Medulla oblongata (tissue), 1 donor: ENCODE measurements around the gene R3HDM4.
A peak's percentile ranks its signal among the peaks of the same experiment; 100 is the strongest.

ENCODE experiments used
- DNase-seq: peaks from one replicate; pipeline ENCODE4 v3.0.0-alpha.2; 2015; ENCODE audit errors: extremely low spot score

R3HDM4 gene

GRCh38 chr19:875265-875879 lies 37.6 kb downstream of the R3HDM4 start:
- DNase-seq: no peak

GRCh38 chr19:873561-874041 lies 39.4 kb downstream of the R3HDM4 start:
- no peak for DNase-seq

DNA sequence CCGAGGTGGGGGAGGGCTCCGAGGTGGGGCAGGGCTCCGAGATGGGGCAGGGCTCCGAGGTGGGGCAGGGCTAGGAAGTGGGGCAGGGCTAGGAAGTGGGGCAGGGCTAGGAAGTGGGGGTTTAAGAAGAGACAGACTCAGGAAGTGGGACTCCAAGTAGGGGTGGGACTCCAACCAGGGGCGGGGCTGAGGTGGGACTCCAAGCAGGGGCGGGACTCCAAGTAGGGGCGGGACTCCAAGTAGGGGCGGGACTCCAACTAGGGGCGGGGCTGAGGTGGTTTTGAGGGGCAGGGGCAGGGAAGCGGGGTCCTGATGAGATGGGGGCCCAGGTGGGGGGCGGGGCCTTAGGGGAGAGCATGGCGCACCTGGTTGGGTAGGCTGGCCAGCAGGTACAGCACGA lies 39.9 kb downstream of the R3HDM4 start:
- no peak for DNase-seq

DNA sequence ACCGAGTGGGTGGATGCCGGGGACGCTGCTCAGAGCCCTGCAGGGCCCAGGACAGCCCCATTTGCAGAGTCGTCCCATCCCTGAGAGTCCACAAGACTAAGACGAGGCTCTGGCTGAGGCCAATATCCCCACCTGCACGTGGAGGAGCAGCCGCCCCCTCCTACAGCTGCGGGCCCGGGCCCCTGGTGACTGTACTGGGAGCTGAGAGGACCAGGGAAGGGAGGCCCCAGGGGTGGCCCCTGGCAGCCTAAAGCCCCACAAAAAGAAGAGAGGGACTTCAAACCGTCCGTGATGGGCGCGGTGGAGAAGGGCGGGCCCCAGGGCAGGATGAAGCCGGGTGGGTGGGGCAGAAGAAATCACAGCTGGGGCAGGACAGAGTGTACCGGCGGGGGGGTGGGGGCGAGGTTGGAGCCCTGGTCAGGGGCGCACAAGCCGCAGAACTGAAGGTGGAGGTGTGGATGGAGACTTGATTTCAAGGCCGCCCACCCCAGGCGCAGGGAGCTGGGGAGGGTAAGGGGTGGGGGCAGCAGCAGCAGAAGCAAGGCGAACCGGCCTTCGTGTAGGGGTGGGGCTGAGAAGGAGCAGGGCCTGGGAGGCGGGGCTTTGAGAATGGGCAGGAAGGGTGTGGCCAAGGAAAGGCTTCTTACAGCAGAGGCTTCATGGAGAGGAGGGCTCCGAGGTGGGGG lies 40.6 kb downstream of the R3HDM4 start:
- DNase-seq: no peak

DNA sequence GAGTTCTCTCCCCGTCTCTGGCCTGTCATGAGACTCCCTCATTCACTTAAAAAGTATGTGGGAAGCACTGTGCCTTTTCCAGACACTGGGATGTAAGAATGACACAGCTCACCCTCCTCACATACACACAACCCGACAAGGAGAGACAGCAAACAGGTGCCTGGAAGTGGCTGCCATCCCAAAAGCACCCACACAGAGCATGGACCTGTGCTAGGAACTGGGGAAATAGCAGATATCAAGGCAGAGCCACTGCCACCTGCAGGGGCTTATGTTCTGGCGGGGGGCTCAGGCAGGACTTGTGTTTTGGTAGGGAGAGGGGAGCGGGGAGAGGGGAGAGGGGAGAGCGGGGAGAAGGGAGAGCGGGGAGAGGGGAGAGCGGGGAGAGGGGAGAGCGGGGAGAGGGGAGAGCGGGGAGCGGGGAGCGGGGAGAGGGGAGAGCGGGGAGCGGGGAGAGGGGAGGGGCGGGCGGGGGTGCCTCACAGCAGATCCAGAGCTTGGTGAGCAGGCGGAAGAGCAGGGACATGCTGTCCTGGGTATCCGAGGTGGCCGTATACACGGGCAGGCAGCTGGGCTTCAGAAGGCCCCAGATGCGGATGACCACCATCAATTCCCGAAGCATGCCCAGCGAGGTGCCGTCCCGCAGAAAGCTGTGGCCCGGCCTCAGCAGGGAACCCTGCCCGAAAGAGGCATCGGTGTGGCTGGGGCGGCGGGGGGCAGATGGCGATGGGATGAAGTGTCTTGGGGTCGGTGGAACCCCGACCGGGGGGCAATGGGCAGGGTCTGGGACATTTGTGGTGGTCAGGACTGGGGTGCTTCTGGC lies 41.4 kb downstream of the R3HDM4 start:
- no peak for DNase-seq

GRCh38 chr19:870963-871401 lies 42.0 kb downstream of the R3HDM4 start:
- DNase-seq: no peak

- DNase-seq: no peak
These were observed 42.7 kb downstream of the R3HDM4 start for GRCh38 chr19:870314-870713.

DNA sequence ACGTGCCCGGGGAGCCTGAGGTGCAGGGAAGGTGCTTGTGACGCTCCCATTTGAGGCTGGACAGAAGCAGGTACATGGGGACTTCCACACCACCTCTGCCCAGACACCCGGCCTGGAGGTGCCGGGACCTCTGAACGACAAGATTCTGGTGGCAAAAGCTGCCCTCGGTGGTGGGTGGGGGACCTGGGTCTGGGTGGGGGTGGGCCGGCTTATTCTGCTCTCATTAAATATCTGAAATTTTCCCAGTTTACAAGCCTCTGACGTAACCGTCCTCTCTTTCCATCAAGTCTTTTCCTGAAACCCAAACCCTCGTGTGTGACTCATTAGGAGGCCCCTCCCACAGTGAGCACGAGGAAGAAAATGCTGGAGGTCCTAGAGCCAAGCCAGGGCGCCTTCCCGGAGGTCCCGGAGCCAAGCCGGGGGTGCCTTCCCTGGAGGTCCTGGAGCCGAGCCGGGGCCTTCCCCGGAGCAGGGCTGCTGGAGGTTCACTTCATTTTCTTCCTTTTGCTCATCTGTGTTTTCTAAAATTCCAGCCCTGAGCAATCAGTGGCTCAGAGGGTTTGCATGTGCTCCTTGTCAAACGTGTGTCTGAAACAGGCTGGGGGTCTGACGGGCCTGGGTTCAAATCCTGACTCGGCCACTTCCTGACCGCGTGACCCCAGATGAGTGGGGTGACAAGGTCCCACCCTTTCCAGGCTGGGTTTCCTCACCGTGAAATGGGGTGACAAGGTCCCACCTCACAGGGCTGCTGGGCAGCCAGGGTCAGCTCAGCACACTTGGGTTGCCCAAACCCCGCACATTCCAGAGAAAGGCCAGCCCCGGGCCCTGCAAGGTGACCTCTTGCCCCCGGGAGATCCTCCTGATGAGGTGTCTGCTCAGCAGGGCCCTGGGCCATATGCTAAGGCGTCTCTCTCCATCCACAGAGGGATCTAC lies 43.5 kb downstream of the R3HDM4 start:
- DNase-seq: no peak

DNA sequence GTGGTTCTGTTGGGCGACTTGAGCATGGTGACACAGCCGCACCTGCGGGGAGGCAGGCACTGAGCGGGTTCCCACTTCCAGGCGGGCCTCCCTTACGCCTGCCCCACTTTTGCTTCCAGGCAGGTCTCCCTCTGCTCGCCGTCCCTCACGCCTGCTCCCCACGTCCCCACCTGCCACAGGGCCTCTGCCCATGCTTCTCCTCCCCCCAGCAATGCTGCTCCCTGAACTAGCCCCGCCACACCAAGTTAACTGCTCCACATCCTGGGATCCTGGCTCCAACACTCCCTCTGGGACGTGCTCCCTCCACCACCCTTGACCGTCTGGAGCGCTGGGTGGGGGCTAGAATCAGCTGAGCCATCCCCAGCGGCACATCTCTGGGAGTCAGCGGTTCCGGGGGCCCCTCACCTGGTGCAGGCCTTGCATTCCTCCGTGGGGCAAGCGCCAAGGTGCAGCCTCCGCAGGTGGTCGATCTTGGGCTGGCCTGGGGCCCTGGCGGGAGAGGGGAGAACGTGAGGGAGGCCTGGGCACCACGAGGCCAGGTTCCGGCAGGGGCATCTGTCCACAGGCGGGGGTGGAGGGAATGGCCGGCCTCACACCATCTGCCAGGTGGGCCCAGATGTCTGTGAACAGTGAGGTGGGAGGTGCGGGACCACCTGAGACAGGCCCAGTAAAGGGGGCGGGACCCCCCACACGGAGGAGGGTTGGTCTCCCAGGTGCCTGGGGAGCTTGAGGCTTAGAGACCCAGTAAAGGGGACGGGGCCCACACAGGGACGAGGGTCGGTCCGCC lies 44.4 kb downstream of the R3HDM4 start:
- DNase-seq: no peak

GRCh38 chr19:867855-868457 lies 45.1 kb downstream of the R3HDM4 start:
- no peak for DNase-seq

GRCh38 chr19:867301-867793 lies 45.7 kb downstream of the R3HDM4 start:
- no peak for DNase-seq

- no peak for DNase-seq
These were observed 46.2 kb downstream of the R3HDM4 start for GRCh38 chr19:866769-867300.

- DNase-seq: no peak
These were observed 49.8 kb downstream of the R3HDM4 start for GRCh38 chr19:863315-863620.

DNA sequence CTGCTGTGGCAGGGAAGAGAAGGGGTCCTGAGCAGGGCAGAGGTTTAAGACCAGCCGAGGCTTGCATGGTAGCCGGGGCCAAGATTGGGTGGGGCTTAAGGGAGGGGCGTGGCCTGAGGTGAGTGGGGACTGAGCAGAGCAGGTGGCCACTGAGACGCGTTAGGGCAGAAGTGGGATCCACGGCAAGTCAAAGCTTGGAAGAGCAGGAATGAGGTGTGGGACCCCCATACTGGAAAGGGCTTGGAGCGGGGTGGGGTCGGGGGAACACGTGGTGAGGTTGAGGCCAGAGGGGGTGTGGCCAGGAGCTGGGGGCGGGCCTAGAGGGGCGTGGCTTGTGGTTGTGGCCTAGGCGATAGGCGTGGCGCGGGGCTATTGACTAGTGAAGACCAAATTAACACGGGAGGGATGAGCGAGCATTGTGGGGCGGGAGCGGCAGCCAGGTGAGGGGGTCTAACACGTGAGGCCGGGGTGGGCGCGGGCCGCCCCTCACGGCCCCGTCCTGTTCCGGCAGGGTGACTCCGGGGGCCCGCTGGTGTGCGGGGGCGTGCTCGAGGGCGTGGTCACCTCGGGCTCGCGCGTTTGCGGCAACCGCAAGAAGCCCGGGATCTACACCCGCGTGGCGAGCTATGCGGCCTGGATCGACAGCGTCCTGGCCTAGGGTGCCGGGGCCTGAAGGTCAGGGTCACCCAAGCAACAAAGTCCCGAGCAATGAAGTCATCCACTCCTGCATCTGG lies 50.3 kb downstream of the R3HDM4 start:
- no peak for DNase-seq

DNA sequence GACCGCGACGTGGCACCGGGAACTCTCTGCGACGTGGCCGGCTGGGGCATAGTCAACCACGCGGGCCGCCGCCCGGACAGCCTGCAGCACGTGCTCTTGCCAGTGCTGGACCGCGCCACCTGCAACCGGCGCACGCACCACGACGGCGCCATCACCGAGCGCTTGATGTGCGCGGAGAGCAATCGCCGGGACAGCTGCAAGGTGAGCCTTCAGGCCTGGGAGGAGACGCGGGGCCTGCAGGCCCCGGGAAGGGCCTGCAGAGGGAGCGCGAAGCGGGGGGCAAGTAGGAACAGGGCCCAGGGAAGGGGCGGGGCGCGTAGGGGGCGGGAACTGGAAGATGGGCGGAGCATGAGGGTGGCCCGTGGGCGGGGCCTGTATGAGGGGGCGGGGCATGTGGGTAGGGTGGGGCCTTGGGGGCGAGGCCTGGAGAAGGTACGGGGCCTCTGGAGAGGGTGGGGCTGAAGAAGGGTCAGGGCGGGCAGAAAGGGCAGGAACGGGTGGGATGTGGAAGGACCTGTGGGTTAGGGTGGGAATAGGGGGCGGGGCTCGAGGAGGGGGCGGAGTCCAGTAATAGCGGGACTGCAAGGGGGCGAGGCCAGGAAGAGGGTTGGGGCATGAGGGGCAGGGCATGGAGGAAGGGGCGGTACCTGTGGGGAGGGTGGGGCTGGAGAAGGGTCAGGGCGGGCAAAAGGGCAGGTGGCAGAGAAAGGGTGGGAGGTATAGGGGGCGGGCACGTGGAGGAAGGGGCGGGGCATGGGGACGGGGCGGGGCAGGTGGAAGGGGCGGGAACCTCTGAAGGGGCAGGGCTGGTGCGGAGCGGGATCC lies 51.1 kb downstream of the R3HDM4 start:
- DNase-seq: no peak

GRCh38 chr19:861141-861755 lies 51.8 kb downstream of the R3HDM4 start:
- no peak for DNase-seq

DNA sequence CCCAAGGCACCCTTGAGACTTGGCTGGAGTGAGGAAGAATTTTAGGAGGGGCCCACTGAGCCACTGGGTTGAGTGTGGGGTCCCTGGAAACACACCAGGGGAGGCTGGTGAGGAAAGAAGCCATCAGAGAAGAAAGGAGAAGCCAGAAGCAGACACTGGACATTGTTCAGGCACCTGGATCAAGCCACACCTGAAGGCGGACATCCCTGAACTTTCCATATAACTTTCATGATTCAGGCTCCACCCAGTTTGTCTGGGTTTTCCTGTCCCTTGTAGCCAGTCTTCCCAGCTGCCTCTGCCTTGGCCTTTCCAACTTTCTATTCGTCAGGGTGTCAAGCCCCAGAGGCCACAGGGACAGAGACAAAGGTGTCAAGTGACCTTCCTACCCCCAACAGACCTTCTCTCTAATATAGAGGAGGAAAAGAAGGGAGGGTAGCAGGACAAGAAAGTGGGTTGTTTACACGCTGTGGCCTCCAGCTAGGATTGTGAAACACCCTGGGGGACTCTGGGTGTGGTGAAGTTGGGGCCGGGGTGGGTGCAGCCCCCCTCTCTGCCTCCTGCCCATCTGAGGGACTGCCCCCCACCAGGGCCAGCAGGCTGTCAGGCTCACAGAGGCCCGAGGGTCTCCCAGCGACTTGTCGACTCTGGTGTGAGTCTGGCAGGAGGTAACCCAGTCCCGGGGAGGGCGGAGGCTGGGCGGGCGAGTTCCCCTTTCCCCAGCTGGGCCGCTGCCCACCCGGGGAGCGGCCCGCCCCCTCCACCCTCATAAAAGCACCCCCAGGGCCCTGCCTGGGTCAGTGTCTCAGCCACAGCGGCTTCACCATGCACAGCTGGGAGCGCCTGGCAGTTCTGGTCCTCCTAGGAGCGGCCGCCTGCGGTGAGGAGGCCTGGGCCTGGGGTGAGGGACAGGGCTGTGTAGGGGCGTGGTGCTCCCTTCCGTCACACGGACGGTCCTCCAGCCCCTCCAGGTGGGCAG lies 53.9 kb downstream of the R3HDM4 start, which contains the start of gene CFD:
TSS of gene CFD (plus strand) at position 797 of the 976 bp plus-strand sequence. CDS start at position 823, 26 bp downstream.
- peak; percentile 44 for DNase-seq
